Natural killer cell (primary cell): ENCODE data around the gene NPAT. TPM values are rescaled to one million over a fixed set of nuclear protein-coding genes. Genes with fewer than 3 reads are reported as not detected.

ENCODE experiments used
- ATAC-seq, 3 donors: fragments of 150-1000 bp in 2 of 3; fragments of 200-7000 bp in 1 of 3; cut with Tn5 transposase; 1 replicate in 1 of 3; 2 replicates in 2 of 3; pipeline ENCODE4 v1.10.0; 2021; ENCODE audit warnings: mild to moderate bottlenecking in 2 of 3, moderate library complexity in 2 of 3
- DNase-seq, 2 donors: peaks; one replicate each; pipeline versions ENCODE4 v3.0.0 to v3.0.0-alpha.2; 2013 to 2021; ENCODE audit warnings: mixed read lengths in 1 of 2
- H3K27ac ChIP-seq: one replicate; pipeline ENCODE4 v1.5.1; 2013; ENCODE audit warnings: mild to moderate bottlenecking, low read length
- H3K27me3 ChIP-seq: one replicate; pipeline ENCODE4 v1.6.1; 2013; ENCODE audit warnings: low read length; ENCODE audit not compliant: control insufficient read depth, insufficient read depth
- H3K36me3 ChIP-seq: one replicate; pipeline ENCODE4 v1.6.1; 2013; ENCODE audit warnings: low read length; ENCODE audit not compliant: control insufficient read depth, insufficient read depth
- H3K4me1 ChIP-seq: one replicate; pipeline ENCODE4 v1.6.1; 2013; ENCODE audit warnings: low read length; ENCODE audit not compliant: control insufficient read depth, insufficient read depth
- H3K4me3 ChIP-seq: one replicate; pipeline ENCODE4 v1.5.1; 2013; ENCODE audit warnings: low read length
- H3K9me3 ChIP-seq: one replicate; pipeline ENCODE4 v1.6.1; 2013; ENCODE audit warnings: low read length; ENCODE audit not compliant: control insufficient read depth, insufficient read depth
- H3K27ac Mint-ChIP-seq, 2 donors: one replicate each; pipeline ENCODE4 v1.8.0; 2022; ENCODE audit warnings: mild to moderate bottlenecking in 2 of 2, mixed read lengths in 2 of 2, moderate library complexity in 1 of 2
- H3K27me3 Mint-ChIP-seq, 2 donors: one replicate each; pipeline ENCODE4 v1.8.0; 2022; ENCODE audit warnings: low read depth in 2 of 2, mixed read lengths in 2 of 2
- H3K36me3 Mint-ChIP-seq: one replicate; pipeline ENCODE4 v1.8.0; 2022; ENCODE audit warnings: mixed read lengths
- H3K4me1 Mint-ChIP-seq, 2 donors: one replicate each; pipeline ENCODE4 v1.8.0; 2022; ENCODE audit warnings: mixed read lengths in 2 of 2
- H3K4me3 Mint-ChIP-seq: one replicate; pipeline ENCODE4 v1.8.0; 2022; ENCODE audit warnings: mild to moderate bottlenecking, moderate library complexity, mixed read lengths
- H3K9me3 Mint-ChIP-seq, 2 donors: one replicate each; pipeline ENCODE4 v1.8.0; 2022; ENCODE audit warnings: mixed read lengths in 2 of 2
- WGBS: methylation state at CpG from one replicate; pipeline ENCODE4 v1.1.7; 2013; ENCODE audit warnings: missing lambda C conversion rate; ENCODE audit not compliant: insufficient coverage; 5-methylcytosine and 5-hydroxymethylcytosine counted together
- intact Hi-C: fragments of 100-400 bp; cut with micrococcal nuclease; formaldehyde crosslinking; loops from one replicate; pipeline ENCODE4 v1.14.2; 2022
- total RNA-seq, 4 donors: library from RNA; stranded (reverse); fragments of 120-200 nt in 1 of 4; gene quantifications; one replicate each; pipeline versions ENCODE4 v1.2.3 to v1.2.4, GENCODE V29; 2013 to 2022
- TF ChIP-seq, protein P1 (sequence below): fragments of 200-600 bp; IDR thresholded peaks from one replicate; pipeline ENCODE4 v1.8.0; 2022; ENCODE audit warnings: antibody characterized with exemption

Gene NPAT
- total RNA-seq, 3 donors from 2014 or later (not counting 1 experiment from before 2014, with no cell fraction given), result 34.8 to 42.6 (median 36.1) TPM

GRCh38 chr11:108199446-108200321 is 22.8 kb downstream of the NPAT start:
- Mint-ChIP-seq H3K4me3 (no peak overlapping the region), H3K9me3 (peaks cover 0 to under 1% of the 10 kb centered on the region in 2 donors), H3K27ac (peak overlapping the region; percentile 65 to 76), H3K4me1 (peaks cover 39 to 45% of the 10 kb centered on the region in 2 donors), H3K27me3 (no peaks in the 10 kb centered on the region), H3K36me3 (peaks cover 2% of the 10 kb centered on the region)
- intact Hi-C loops, result no loop called here
- peak in 1 of 2 donors; percentile 64 for DNase-seq
- 79% methylated on average over 11 of the region's 12 CpGs for WGBS
- H3K4me1 ChIP-seq, result no peaks in the 10 kb centered on the region
- peak; percentile 24 to 76 (median 48) for ATAC-seq
- H3K4me3 ChIP-seq, result no peak overlapping the region
- peak overlapping the region; percentile 17 for H3K27ac ChIP-seq
- no peaks in the 10 kb centered on the region for H3K9me3 ChIP-seq
- no peaks in the 10 kb centered on the region for H3K27me3 ChIP-seq
- TF ChIP-seq, protein P1, sequence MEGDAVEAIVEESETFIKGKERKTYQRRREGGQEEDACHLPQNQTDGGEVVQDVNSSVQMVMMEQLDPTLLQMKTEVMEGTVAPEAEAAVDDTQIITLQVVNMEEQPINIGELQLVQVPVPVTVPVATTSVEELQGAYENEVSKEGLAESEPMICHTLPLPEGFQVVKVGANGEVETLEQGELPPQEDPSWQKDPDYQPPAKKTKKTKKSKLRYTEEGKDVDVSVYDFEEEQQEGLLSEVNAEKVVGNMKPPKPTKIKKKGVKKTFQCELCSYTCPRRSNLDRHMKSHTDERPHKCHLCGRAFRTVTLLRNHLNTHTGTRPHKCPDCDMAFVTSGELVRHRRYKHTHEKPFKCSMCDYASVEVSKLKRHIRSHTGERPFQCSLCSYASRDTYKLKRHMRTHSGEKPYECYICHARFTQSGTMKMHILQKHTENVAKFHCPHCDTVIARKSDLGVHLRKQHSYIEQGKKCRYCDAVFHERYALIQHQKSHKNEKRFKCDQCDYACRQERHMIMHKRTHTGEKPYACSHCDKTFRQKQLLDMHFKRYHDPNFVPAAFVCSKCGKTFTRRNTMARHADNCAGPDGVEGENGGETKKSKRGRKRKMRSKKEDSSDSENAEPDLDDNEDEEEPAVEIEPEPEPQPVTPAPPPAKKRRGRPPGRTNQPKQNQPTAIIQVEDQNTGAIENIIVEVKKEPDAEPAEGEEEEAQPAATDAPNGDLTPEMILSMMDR, result no peak
- H3K36me3 ChIP-seq, result peaks cover 47% of the 10 kb centered on the region

DNA sequence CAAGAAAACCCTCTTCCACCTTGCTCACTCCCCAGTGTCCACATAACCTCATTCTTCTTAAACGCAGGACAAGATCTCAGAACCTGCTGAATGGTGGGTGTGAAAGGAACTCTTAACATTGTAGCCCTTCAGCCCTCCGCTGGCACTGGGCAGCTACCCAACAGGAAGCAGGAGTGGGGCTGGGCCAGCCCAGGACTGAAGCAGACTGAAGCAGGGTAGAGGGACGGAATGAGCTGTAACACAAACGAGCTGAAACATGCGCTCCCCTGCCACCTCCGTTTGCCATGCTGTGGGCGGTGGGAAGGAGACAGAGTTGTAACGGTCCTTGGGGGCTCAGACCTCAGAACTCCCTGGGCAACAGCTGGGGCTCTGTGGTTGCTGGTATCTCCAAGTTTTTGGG is 23.6 kb downstream of the NPAT start:
- Mint-ChIP-seq H3K4me1 (peaks cover 37 to 43% of the 10 kb centered on the region in 2 donors), H3K27ac (peak overlapping the region; percentile 65 to 76), H3K4me3 (no peak overlapping the region), H3K36me3 (no peaks in the 10 kb centered on the region), H3K27me3 (no peaks in the 10 kb centered on the region), H3K9me3 (no peaks in the 10 kb centered on the region)
- Histone ChIP-seq H3K27me3 (no peaks in the 10 kb centered on the region), H3K9me3 (no peaks in the 10 kb centered on the region), H3K36me3 (peaks cover 50% of the 10 kb centered on the region), H3K4me1 (no peaks in the 10 kb centered on the region), H3K4me3 (no peak overlapping the region), H3K27ac (no peak overlapping the region)
- TF ChIP-seq, protein P1, result no peak
- intact Hi-C loops, result no loop called here
- DNase-seq, result no peak
- no peak for ATAC-seq
- WGBS, result 89% methylated on average over 8 of the region's 8 CpGs

- H3K4me3 ChIP-seq, result no peak overlapping the region
- Mint-ChIP-seq H3K27me3 (no peaks in the 10 kb centered on the region), H3K36me3 (no peaks in the 10 kb centered on the region), H3K27ac (peak overlapping the region in 1 of 2 donors; percentile 65), H3K4me3 (no peak overlapping the region), H3K4me1 (peaks cover 28 to 32% of the 10 kb centered on the region in 2 donors), H3K9me3 (no peaks in the 10 kb centered on the region)
- ATAC-seq (no peak), DNase-seq (no peak)
- H3K36me3 ChIP-seq, result peaks cover 50% of the 10 kb centered on the region
- H3K27me3 ChIP-seq, result no peaks in the 10 kb centered on the region
- intact Hi-C loops, result no loop called here
- no peak overlapping the region for H3K27ac ChIP-seq
- no peaks in the 10 kb centered on the region for H3K4me1 ChIP-seq
- TF ChIP-seq, protein P1, result no peak
- H3K9me3 ChIP-seq, result no peaks in the 10 kb centered on the region
Measured at GRCh38 chr11:108197351-108197750, 25.1 kb downstream of the NPAT start.
